Mucosa of descending colon (tissue), 3 donors: ENCODE measurements around the gene MAGI1. TPM values are rescaled to one million over a fixed set of nuclear protein-coding genes. Genes with fewer than 3 reads are reported as not detected.

Experiments
- ATAC-seq: fragments of 200-7000 bp; cut with Tn5 transposase; one replicate; pipeline ENCODE4 v1.9.1; 2020; ENCODE audit warnings: mild to moderate bottlenecking, moderate library complexity
- DNase-seq, 3 donors: peaks; one replicate each; pipeline ENCODE4 v3.0.0-alpha.2; 2020
- H3K36me3 ChIP-seq: fragments of 200-600 bp; one replicate; pipeline ENCODE4 v1.8.0; 2021; ENCODE audit warnings: low read depth, mild to moderate bottlenecking
- H3K4me1 ChIP-seq: fragments of 200-600 bp; one replicate; pipeline ENCODE4 v1.8.0; 2021; ENCODE audit warnings: low read depth, mild to moderate bottlenecking
- H3K4me3 ChIP-seq: fragments of 200-600 bp; one replicate; pipeline ENCODE4 v1.8.0; 2021; ENCODE audit warnings: mild to moderate bottlenecking
- H3K9me3 ChIP-seq: fragments of 200-600 bp; one replicate; pipeline ENCODE4 v1.8.0; 2021; ENCODE audit warnings: mild to moderate bottlenecking
- CTCF ChIP-seq: fragments of 200-600 bp; IDR thresholded peaks from one replicate; pipeline ENCODE4 v1.8.0; 2022; ENCODE audit warnings: antibody characterized with exemption, mild to moderate bottlenecking
- intact Hi-C, 2 donors: fragments of 100-400 bp; cut with DNase I in 1 of 2; cut with micrococcal nuclease in 1 of 2; formaldehyde crosslinking; loops; one replicate each; pipeline versions ENCODE4 v1.11.0 to v1.11.1; 2022; cut with DNase I, micrococcal nuclease
- total RNA-seq, 3 donors: library from RNA; stranded (reverse); fragmentation: NEBNext Ultra II Directional in 2 of 3; extraction: Animal tissue kit (Norgen Biotek cat#: 25700) in 2 of 3; gene quantifications; one replicate each; pipeline versions ENCODE4 v1.2.1 to v1.2.4, GENCODE V29; 2021 to 2023
- donor health status: DM: no; HTN: no; CAD: no; lungs with moderate emphysema.
- donor health status: DM: no; HTN: no; CAD: no.
- donor health status: DM: no; HTN: yes; CAD: no.

MAGI1 gene
- total RNA-seq, 3 donors from 2014 or later = 41.9 to 59.6 (median 45.6) TPM

DNA sequence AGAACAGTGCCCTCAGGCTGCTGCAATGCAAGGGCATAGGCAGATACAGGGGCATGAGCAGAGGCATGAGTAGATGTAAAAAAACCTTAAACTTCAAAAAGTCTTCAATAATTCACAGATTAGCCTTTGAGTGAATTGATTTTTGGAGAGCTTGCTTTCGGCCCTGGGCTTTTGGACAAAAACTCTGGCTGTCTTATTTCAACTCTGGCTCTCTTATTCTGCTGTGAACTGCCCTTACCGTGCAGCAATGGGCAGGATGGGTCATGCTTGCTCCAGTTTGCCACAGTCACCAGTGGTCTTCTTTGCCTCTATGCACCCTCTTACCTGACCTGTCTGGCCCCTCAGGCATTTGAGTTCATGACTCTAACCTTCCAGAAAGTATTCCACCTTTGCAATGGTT is 555.7 kb downstream of the MAGI1 start:
- ATAC-seq (no peak), DNase-seq (no peak)
- no peaks in the 10 kb centered on the region for H3K36me3 ChIP-seq
- intact Hi-C loops = no loop called here
- no peak for TF ChIP-seq CTCF
- H3K9me3 ChIP-seq = no peaks in the 10 kb centered on the region
- H3K4me1 ChIP-seq = peaks cover 15% of the 10 kb centered on the region
- H3K4me3 ChIP-seq = no peak overlapping the region

- Histone ChIP-seq H3K9me3 (no peaks in the 10 kb centered on the region), H3K4me3 (no peak overlapping the region), H3K4me1 (peaks cover 15% of the 10 kb centered on the region), H3K36me3 (no peaks in the 10 kb centered on the region)
- intact Hi-C loops = no loop called here
- DNase-seq (no peak), ATAC-seq (no peak)
- no peak for TF ChIP-seq CTCF
These were observed 557.6 kb downstream of the MAGI1 start for GRCh38 chr3:65481085-65481484.

- H3K9me3 ChIP-seq = no peaks in the 10 kb centered on the region
- H3K4me1 ChIP-seq = peaks cover 11% of the 10 kb centered on the region
- TF ChIP-seq CTCF = no peak
- ATAC-seq (no peak), DNase-seq (no peak)
- H3K36me3 ChIP-seq = no peaks in the 10 kb centered on the region
- intact Hi-C loops = no loop called here
- H3K4me3 ChIP-seq = no peak overlapping the region
These were observed 558.7 kb downstream of the MAGI1 start for GRCh38 chr3:65479990-65480389.

DNA sequence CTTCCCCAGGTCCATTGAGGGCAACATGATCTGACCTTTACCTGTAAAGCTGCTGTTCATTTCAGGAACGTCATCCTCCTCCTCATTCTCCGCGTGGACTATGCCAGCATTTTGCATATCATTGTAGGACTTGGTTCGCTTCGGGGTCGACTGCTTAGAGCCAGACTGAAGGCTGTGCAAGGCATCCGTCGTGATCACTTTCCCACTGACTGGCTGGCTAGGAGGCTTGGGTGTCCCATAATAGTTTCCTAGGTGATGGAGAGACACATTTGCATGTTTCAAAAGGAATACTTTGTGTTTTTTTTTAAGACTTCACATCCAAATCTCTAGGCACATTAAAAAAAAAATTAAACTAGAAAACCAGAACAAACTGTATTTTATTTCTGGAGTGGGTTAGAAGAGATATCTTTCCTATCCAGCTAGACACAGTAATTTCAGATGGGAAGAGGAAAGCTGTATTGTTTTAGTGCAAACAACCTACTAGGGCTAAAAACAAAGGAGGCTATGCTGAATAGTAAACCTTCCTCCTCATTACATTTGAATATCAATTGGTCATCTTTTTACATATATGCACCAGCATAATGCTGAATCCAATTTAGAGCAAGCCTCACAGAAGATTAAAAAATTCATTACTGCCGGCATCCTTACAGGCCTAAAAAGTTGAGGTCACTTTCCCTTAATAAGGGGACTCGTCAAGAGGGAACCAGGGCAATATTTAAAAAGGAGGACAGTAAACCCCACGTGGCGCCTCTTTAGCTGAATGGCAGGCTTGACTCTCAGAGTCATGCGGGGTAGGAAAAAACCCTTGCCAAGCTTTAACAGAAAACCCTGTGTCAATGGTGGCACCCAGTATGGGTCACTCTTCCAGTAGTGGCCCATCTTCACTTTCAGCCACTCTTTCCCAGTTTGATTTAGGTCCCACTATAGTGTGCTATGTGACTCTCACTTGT is 559.9 kb downstream of the MAGI1 start:
- no peak for ATAC-seq

GRCh38 chr3:65473736-65474135 is 565.0 kb downstream of the MAGI1 start:
- ATAC-seq = no peak
- no peak for DNase-seq
- H3K4me1 ChIP-seq = no peaks in the 10 kb centered on the region
- H3K4me3 ChIP-seq = no peak overlapping the region
- intact Hi-C loops = no loop called here
- no peak for TF ChIP-seq CTCF
- H3K36me3 ChIP-seq = no peaks in the 10 kb centered on the region
- no peaks in the 10 kb centered on the region for H3K9me3 ChIP-seq

More for the DNA sequence above, 559.9 kb downstream of the MAGI1 start:
- DNase-seq = no peak
- no peaks in the 10 kb centered on the region for H3K36me3 ChIP-seq
- no peaks in the 10 kb centered on the region for H3K9me3 ChIP-seq
- peaks cover 4% of the 10 kb centered on the region for H3K4me1 ChIP-seq
- H3K4me3 ChIP-seq = no peak overlapping the region
- no peak for TF ChIP-seq CTCF
- intact Hi-C loops = no loop called here
